ENCODE measurements around the gene NAPA.

The NAPA gene

GRCh38 chr19:47494211-47494547, 20.7 kb downstream of the NAPA start:
- Histone ChIP-seq H3K79me2 (ENCODE audit: insufficient read depth, low read length) (no peaks in the 10 kb centered on the region), H3K27me3 (ENCODE audit: insufficient read depth, low read length) (no peaks in the 10 kb centered on the region), H3K4me3 (ENCODE audit: low read depth, low read length, poor library complexity, severe bottlenecking) (no peak overlapping the region), H3K9me2 (ENCODE audit: low read depth, low read length) (no peaks in the 10 kb centered on the region), H3K9ac (ENCODE audit: low read length) (no peak overlapping the region), H3K4me2 (ENCODE audit: low read length) (no peak overlapping the region), H3K36me3 (ENCODE audit: insufficient read depth, low read length) (peaks cover 26% of the 10 kb centered on the region; the same call in 1 of the 2 replicates), H3K9me3 (ENCODE audit: low read length) (no peaks in the 10 kb centered on the region), H4K20me1 (ENCODE audit: insufficient read depth, low read length) (no peaks in the 10 kb centered on the region), H3K4me1 (ENCODE audit: insufficient read depth, low read length, severe bottlenecking) (no peaks in the 10 kb centered on the region), H2AFZ (ENCODE audit: low read length) (no peak overlapping the region), H3K27ac (ENCODE audit: low read depth, low read length, poor library complexity, severe bottlenecking) (no peak overlapping the region), H3F3A (ENCODE audit: insufficient read depth, low read length) (no peaks in the 10 kb centered on the region)
- TF ChIP-seq EZH2 (IDR thresholded peaks at IDR 0.05; ENCODE audit: borderline replicate concordance, low read length) (no peak), CTCF (IDR thresholded peaks at IDR 0.05; ENCODE audit: low read length) (no peak)

- no peak overlapping the region for H3K4me2 ChIP-seq (ENCODE audit: low read length)
- no peaks in the 10 kb centered on the region for H3K4me1 ChIP-seq (ENCODE audit: insufficient read depth, low read length, severe bottlenecking)
- no peaks in the 10 kb centered on the region for H3K9me3 ChIP-seq (ENCODE audit: low read length)
- no peak overlapping the region for H3K4me3 ChIP-seq (ENCODE audit: low read depth, low read length, poor library complexity, severe bottlenecking)
- no peaks in the 10 kb centered on the region for H4K20me1 ChIP-seq (ENCODE audit: insufficient read depth, low read length)
- H3K79me2 ChIP-seq (ENCODE audit: insufficient read depth, low read length): no peaks in the 10 kb centered on the region
- no peak for TF ChIP-seq CTCF (IDR thresholded peaks at IDR 0.05; ENCODE audit: low read length)
- TF ChIP-seq EZH2 (IDR thresholded peaks at IDR 0.05; ENCODE audit: borderline replicate concordance, low read length): no peak
- H3K9ac ChIP-seq (ENCODE audit: low read length): no peak overlapping the region
- no peaks in the 10 kb centered on the region for H3K27me3 ChIP-seq (ENCODE audit: insufficient read depth, low read length)
- H3K36me3 ChIP-seq (ENCODE audit: insufficient read depth, low read length): peaks cover 26% of the 10 kb centered on the region; the same call in 1 of the 2 replicates
- H2AFZ ChIP-seq (ENCODE audit: low read length): no peak overlapping the region
- H3K9me2 ChIP-seq (ENCODE audit: low read depth, low read length): no peaks in the 10 kb centered on the region
- H3K27ac ChIP-seq (ENCODE audit: low read depth, low read length, poor library complexity, severe bottlenecking): no peak overlapping the region
- no peaks in the 10 kb centered on the region for H3F3A ChIP-seq (ENCODE audit: insufficient read depth, low read length)
Measured at GRCh38 chr19:47493378-47494210, 21.3 kb downstream of the NAPA start.

- Histone ChIP-seq H3F3A (ENCODE audit: insufficient read depth, low read length) (no peaks in the 10 kb centered on the region), H3K9me3 (ENCODE audit: low read length) (no peaks in the 10 kb centered on the region), H3K9ac (ENCODE audit: low read length) (no peak overlapping the region), H3K9me2 (ENCODE audit: low read depth, low read length) (no peaks in the 10 kb centered on the region), H3K79me2 (ENCODE audit: insufficient read depth, low read length) (no peaks in the 10 kb centered on the region), H3K4me2 (ENCODE audit: low read length) (no peak overlapping the region), H4K20me1 (ENCODE audit: insufficient read depth, low read length) (no peaks in the 10 kb centered on the region), H3K27me3 (ENCODE audit: insufficient read depth, low read length) (no peaks in the 10 kb centered on the region), H2AFZ (ENCODE audit: low read length) (no peak overlapping the region), H3K4me3 (ENCODE audit: low read depth, low read length, poor library complexity, severe bottlenecking) (no peak overlapping the region), H3K4me1 (ENCODE audit: insufficient read depth, low read length, severe bottlenecking) (no peaks in the 10 kb centered on the region), H3K27ac (ENCODE audit: low read depth, low read length, poor library complexity, severe bottlenecking) (no peak overlapping the region), H3K36me3 (ENCODE audit: insufficient read depth, low read length) (peaks cover 32% of the 10 kb centered on the region; the same call in 1 of the 2 replicates)
- TF ChIP-seq CTCF (IDR thresholded peaks at IDR 0.05; ENCODE audit: low read length) (no peak), EZH2 (IDR thresholded peaks at IDR 0.05; ENCODE audit: borderline replicate concordance, low read length) (no peak)
Measured at GRCh38 chr19:47492571-47493377, 22.1 kb downstream of the NAPA start.
